ENCODE measurements around the gene THSD7B. TPM values are rescaled to one million over a fixed set of nuclear protein-coding genes. Genes with fewer than 3 reads are reported as not detected.

Gene THSD7B
- total and polyA plus RNA-seq, 2 of the 8 experiments (the other 6 are each of a cell fraction or from before 2014, with no cell fraction given), result 0.60 to 2.9 TPM

DNA sequence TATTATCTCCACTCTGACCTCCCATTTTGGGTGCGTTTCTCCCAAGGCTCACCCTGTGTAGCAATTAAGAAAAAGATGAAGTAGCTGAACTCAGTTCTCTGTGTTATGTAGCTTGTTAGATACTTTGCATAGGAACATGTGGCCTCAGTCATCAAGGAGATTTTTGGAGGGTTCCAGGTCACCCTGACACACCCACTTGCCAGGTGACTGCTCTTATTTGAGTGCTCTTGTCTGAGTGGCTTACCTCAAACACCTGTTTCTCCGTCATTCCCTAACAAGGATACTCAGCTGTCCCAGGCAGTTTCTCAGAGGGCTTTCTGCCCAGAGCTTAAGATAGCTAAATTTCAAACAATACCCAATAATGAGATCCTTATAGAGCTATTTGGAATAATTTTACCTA, 621.7 kb downstream of the THSD7B start:
- no peak for FAIRE-seq
- CTCF ChIA-PET (ENCODE audit: partially characterized antibody), result interaction anchor here (0.8 kb wide), 1 partner anchor 291 kb away, joined by 3 read pairs; no protein-coding TSS in a partner anchor
- no peak for TF ChIP-seq NANOG (IDR thresholded peaks at IDR 0.05; ENCODE audit: insufficient read depth, low read depth, low read length, poor library complexity, severe bottlenecking)
- TF ChIP-seq KDM1A (IDR thresholded peaks at IDR 0.05; ENCODE audit: borderline replicate concordance, low read length), result no peak
- no peak for TF ChIP-seq PHF8 (conservative IDR thresholded peaks at IDR 0.05; ENCODE audit: low read depth, low read length)
- no peak for TF ChIP-seq EZH2 (IDR thresholded peaks at IDR 0.05; ENCODE audit: low read depth, low read length, severe bottlenecking)
- TF ChIP-seq SAP30 (IDR thresholded peaks at IDR 0.05; ENCODE audit: insufficient read depth, insufficient replicate concordance, low read length), result no peak
- TF ChIP-seq RFX5 (IDR thresholded peaks at IDR 0.05; ENCODE audit: borderline replicate concordance, low read depth, low read length), result no peak
- TF ChIP-seq FOSL1 (IDR thresholded peaks at IDR 0.05; ENCODE audit: insufficient read depth, low read depth, low read length), result no peak
- no peak for TF ChIP-seq CHD2 (IDR thresholded peaks at IDR 0.05; ENCODE audit: low read length)
- TF ChIP-seq CTBP2 (IDR thresholded peaks at IDR 0.05; ENCODE audit: borderline replicate concordance, insufficient read depth, insufficient read length, low read length), result no peak
- TF ChIP-seq POU5F1 (IDR thresholded peaks at IDR 0.05; ENCODE audit: low read depth, low read length), result no peak
- TF ChIP-seq SRF (IDR thresholded peaks at IDR 0.05; ENCODE audit: low read depth, low read length), result no peak
- TF ChIP-seq CBX5 (IDR thresholded peaks at IDR 0.05; ENCODE audit: low read depth, low read length), result no peak
- no peak for TF ChIP-seq POLR2A (IDR thresholded peaks at IDR 0.05; ENCODE audit: control extremely low read depth in 1 of 2, low read depth in 2 of 2, low read length in 2 of 2)
- TF ChIP-seq KDM5A (IDR thresholded peaks at IDR 0.05; ENCODE audit: low read length), result no peak
- no peak for TF ChIP-seq YY1 (IDR thresholded peaks at IDR 0.05; ENCODE audit: low read depth, low read length)

More for the DNA sequence above, 621.7 kb downstream of the THSD7B start:
- no peak overlapping the region for H2BK120ac ChIP-seq (replicated peaks; ENCODE audit: low read depth, low read length)
- H2AK5ac ChIP-seq (ENCODE audit: low read depth, low read length), result no peak overlapping the region
- H4K91ac ChIP-seq (replicated peaks; ENCODE audit: insufficient read length, low read length), result no peak overlapping the region
- H3K27me3 ChIP-seq (replicated peaks in 1 of 4; ENCODE audit: control insufficient read depth in 3 of 4, extremely low read depth in 1 of 4, insufficient read depth in 3 of 4, low read length in 3 of 4), result no peaks in the 10 kb centered on the region
- H3K18ac ChIP-seq (ENCODE audit: extremely low read depth, low read length), result no peak overlapping the region
- no peak overlapping the region for H3K4ac ChIP-seq (replicated peaks; ENCODE audit: insufficient read length, low read depth, low read length)
- H3K36me3 ChIP-seq (ENCODE audit: control insufficient read depth in 2 of 4, insufficient read depth in 4 of 4, low read length in 3 of 4), result peaks cover 0 to 4% (median 1%) of the 10 kb centered on the region in 4 experiments; a peak in 2 of 8 replicates
- no peak for DNase-seq (ENCODE audit: low read depth in 1 of 2, low spot score in 2 of 2)
- no peaks in the 10 kb centered on the region for H4K20me1 ChIP-seq (replicated peaks in 1 of 2; ENCODE audit: control insufficient read depth in 1 of 2, insufficient read depth in 2 of 2, low read length in 2 of 2)
- H2BK5ac ChIP-seq (ENCODE audit: low read depth, low read length), result no peak overlapping the region
- H3K4me2 ChIP-seq (ENCODE audit: insufficient read depth in 1 of 2, low read depth in 2 of 2, low read length in 2 of 2), result no peak overlapping the region
- WGBS, 2 experiments (ENCODE audit: extremely low coverage in 1 of 2, insufficient coverage in 1 of 2, insufficient read length in 1 of 2, insufficient replicate concordance in 2 of 2, low coverage in 1 of 2, low lambda C conversion rate in 2 of 2, missing lambda C conversion rate in 1 of 2), result 97% methylated on average over 2 of the region's 2 CpGs; no CpG with 5 or more reads in 1 of the 2 experiments
- no peak overlapping the region for H2BK20ac ChIP-seq (ENCODE audit: low read length)
- H3K4me1 ChIP-seq (replicated peaks in 1 of 4; ENCODE audit: control insufficient read depth in 3 of 4, insufficient read depth in 4 of 4, low read length in 3 of 4), result no peaks in the 10 kb centered on the region
- no peak overlapping the region for H3K23ac ChIP-seq (ENCODE audit: insufficient read length)
- H3K56ac ChIP-seq (replicated peaks; ENCODE audit: insufficient read length, low read depth, low read length), result no peak overlapping the region
- H3K27ac ChIP-seq (ENCODE audit: low read depth, low read length), result no peak overlapping the region
- H3K9me3 ChIP-seq (ENCODE audit: insufficient read depth in 2 of 2, low read depth in 1 of 2, low read length in 1 of 2), result peaks cover 22 to 27% of the 10 kb centered on the region in 2 experiments
- H3K14ac ChIP-seq (ENCODE audit: insufficient read length), result no peak overlapping the region
- H3K23me2 ChIP-seq (ENCODE audit: low read depth, low read length), result no peaks in the 10 kb centered on the region
- no peak overlapping the region for H3K4me3 ChIP-seq (ENCODE audit: extremely low read depth in 1 of 4, insufficient read depth in 2 of 4, low read depth in 3 of 4, low read length in 4 of 4)
- no peak overlapping the region for H2BK15ac ChIP-seq (ENCODE audit: low read length)
- no peaks in the 10 kb centered on the region for H3K79me1 ChIP-seq (ENCODE audit: low read depth, low read length)
- H2BK12ac ChIP-seq (ENCODE audit: low read depth, low read length), result no peak overlapping the region
- POLR2A ChIA-PET (ENCODE audit: partially characterized antibody), result no interaction called here
- no peaks in the 10 kb centered on the region for H3K79me2 ChIP-seq (ENCODE audit: control insufficient read depth in 1 of 2, insufficient read depth in 2 of 2, low read length in 2 of 2)
- H4K5ac ChIP-seq (ENCODE audit: insufficient read length, low read depth, low read length), result no peak overlapping the region
- no peak overlapping the region for H4K8ac ChIP-seq (ENCODE audit: extremely low read depth, insufficient read depth, low read length)
- H3K9ac ChIP-seq (replicated peaks in 1 of 4; ENCODE audit: extremely low read depth in 1 of 4, low read depth in 3 of 4, low read length in 3 of 4), result no peak overlapping the region
- H2AFZ ChIP-seq (ENCODE audit: low read length), result no peak overlapping the region
